ENCODE measurements around the gene KIF6. TPM values are rescaled to one million over a fixed set of nuclear protein-coding genes. Genes with fewer than 3 reads are reported as not detected.

KIF6 gene
- total RNA-seq, 1 donor from 2014 or later: not detected

- no peaks in the 10 kb centered on the region for H3K36me3 Mint-ChIP-seq (ENCODE audit: low read depth)
- DNase-seq (no peak), ATAC-seq (ENCODE audit: low read depth) (no peak)
- POLR2A ChIA-PET: no interaction called here
- no peak for TF ChIP-seq CTCF (IDR thresholded peaks at IDR 0.05)
- peaks cover 13% of the 10 kb centered on the region for H3K27me3 Mint-ChIP-seq
- peaks cover 2% of the 10 kb centered on the region for H3K9me3 Mint-ChIP-seq
- H3K4me1 Mint-ChIP-seq: no peaks in the 10 kb centered on the region
- CTCF ChIA-PET: no interaction called here
- no peak overlapping the region for H3K27ac Mint-ChIP-seq
- intact Hi-C loops (cut with micrococcal nuclease): no loop called here
- H3K4me3 Mint-ChIP-seq: no peak overlapping the region
Measured at GRCh38 chr6:39594285-39594684, 130.9 kb downstream of the KIF6 start.

DNA sequence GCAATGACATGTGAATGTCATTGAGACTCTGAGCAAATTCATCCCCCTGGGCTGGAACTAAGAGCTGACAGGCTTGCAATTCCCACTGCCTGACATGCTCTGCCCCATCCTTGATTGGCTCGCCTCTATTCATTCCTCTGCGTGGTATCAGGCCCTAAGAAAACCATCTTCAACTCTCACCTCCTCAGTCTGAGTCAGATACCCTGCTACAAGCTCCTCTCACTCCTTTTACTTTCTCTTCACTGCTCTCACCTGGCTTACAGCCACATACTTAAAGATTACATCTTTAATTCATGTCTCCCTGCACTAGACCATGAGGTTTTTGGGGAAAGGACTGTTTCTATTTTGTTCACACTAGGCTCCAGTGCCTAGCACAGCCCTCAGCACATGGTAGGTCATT lies 131.6 kb downstream of the KIF6 start:
- Mint-ChIP-seq H3K27me3 (peaks cover 13% of the 10 kb centered on the region), H3K27ac (no peak overlapping the region), H3K4me1 (no peaks in the 10 kb centered on the region), H3K9me3 (peaks cover 2% of the 10 kb centered on the region), H3K36me3 (ENCODE audit: low read depth) (no peaks in the 10 kb centered on the region), H3K4me3 (no peak overlapping the region)
- TF ChIP-seq CTCF (IDR thresholded peaks at IDR 0.05): no peak
- no peak for ATAC-seq (ENCODE audit: low read depth)
- ChIA-PET POLR2A (no interaction called here), CTCF (no interaction called here)
- DNase-seq: no peak
- intact Hi-C loops (cut with micrococcal nuclease): no loop called here

- ATAC-seq (ENCODE audit: low read depth): no peak
- POLR2A ChIA-PET: no interaction called here
- TF ChIP-seq CTCF (IDR thresholded peaks at IDR 0.05): no peak
Measured at GRCh38 chr6:39590871-39591393, 134.3 kb downstream of the KIF6 start.

DNA sequence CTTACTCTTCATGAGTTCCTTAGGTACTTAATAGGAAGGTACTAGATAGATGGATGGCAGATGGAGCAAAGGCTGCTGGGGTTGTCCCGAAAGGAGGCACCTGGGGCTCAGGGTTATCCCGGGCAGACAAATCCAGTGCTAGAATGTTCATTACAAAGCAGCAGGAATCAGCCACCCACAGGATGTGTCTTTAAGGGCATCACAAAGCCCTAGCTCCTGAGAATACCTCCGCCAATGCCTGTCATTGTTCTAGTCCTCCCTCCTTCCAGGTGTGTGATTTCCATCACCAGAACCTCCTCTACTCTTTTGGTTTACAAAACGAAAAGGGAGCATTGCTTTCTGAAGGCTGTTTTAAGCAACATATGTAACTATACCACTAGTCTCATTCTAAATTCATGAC lies 138.1 kb downstream of the KIF6 start:
- Mint-ChIP-seq H3K36me3 (ENCODE audit: low read depth) (no peaks in the 10 kb centered on the region), H3K27ac (no peak overlapping the region), H3K4me1 (no peaks in the 10 kb centered on the region), H3K9me3 (no peaks in the 10 kb centered on the region), H3K27me3 (peaks cover 5% of the 10 kb centered on the region), H3K4me3 (no peak overlapping the region)
- DNase-seq (no peak), ATAC-seq (ENCODE audit: low read depth) (no peak)
- POLR2A ChIA-PET: no interaction called here
- intact Hi-C loops (cut with micrococcal nuclease): no loop called here
- CTCF ChIA-PET: no interaction called here
- no peak for TF ChIP-seq CTCF (IDR thresholded peaks at IDR 0.05)

More at GRCh38 chr6:39590871-39591393, 134.3 kb downstream of the KIF6 start:
- no peak overlapping the region for H3K4me3 Mint-ChIP-seq
- H3K36me3 Mint-ChIP-seq (ENCODE audit: low read depth): no peaks in the 10 kb centered on the region
- CTCF ChIA-PET: no interaction called here
- DNase-seq: no peak
- no peaks in the 10 kb centered on the region for H3K4me1 Mint-ChIP-seq
- peaks cover 13% of the 10 kb centered on the region for H3K27me3 Mint-ChIP-seq
- H3K9me3 Mint-ChIP-seq: no peaks in the 10 kb centered on the region
- intact Hi-C loops (cut with micrococcal nuclease): no loop called here
- no peak overlapping the region for H3K27ac Mint-ChIP-seq

- intact Hi-C loops (cut with micrococcal nuclease): no loop called here
- no peak for TF ChIP-seq CTCF (IDR thresholded peaks at IDR 0.05)
- no peak for ATAC-seq (ENCODE audit: low read depth)
- Mint-ChIP-seq H3K9me3 (no peaks in the 10 kb centered on the region), H3K4me3 (no peak overlapping the region), H3K4me1 (no peaks in the 10 kb centered on the region), H3K36me3 (ENCODE audit: low read depth) (no peaks in the 10 kb centered on the region), H3K27me3 (peaks cover 5% of the 10 kb centered on the region), H3K27ac (no peak overlapping the region)
- DNase-seq: no peak
- CTCF ChIA-PET: no interaction called here
- POLR2A ChIA-PET: no interaction called here
Measured at GRCh38 chr6:39585641-39586040, 139.6 kb downstream of the KIF6 start.
